Endothelial cell of umbilical vein (primary cell): ENCODE data around the gene INTS14. TPM values are rescaled to one million over a fixed set of nuclear protein-coding genes. Genes with fewer than 3 reads are reported as not detected.
A peak's percentile ranks its signal among the peaks of the same experiment; 100 is the strongest.

Experiments used
- BruUV-seq: library from RNA; stranded (reverse); fragments of 400-500 nt; replicated peaks from 2 replicates; lab custom pipeline; 2021; lab: Mats Ljungman, UMichigan
- CTCF ChIA-PET: fragments of 300-600, 350-600 bp; sonication (Branson Sonifier 250); formaldehyde crosslinking; loops from one replicate; lab custom pipeline; 2021; ENCODE audit warnings: antibody characterized with exemption, inconsistent platforms; lab: Charles Lee
- POLR2A ChIA-PET: fragments of 300-600, 350-600 bp; sonication (Branson Sonifier 250); formaldehyde crosslinking; loops from one replicate; lab custom pipeline; 2021; ENCODE audit warnings: antibody characterized with exemption, inconsistent platforms; lab: Charles Lee
- DNase-seq: peaks from one replicate; pipeline ENCODE4 v3.0.0-alpha.2; 2011; ENCODE audit warnings: low read depth, low spot score
- FAIRE-seq: peaks from 2 replicates; lab custom pipeline; 2011; peaks lifted over from hg19 to GRCh38; lab: Jason Lieb, UNC
- H2AFZ ChIP-seq: 2 replicates; pipeline ENCODE4 v1.6.0; 2012; ENCODE audit warnings: low read depth, low read length, control low read depth, inconsistent platforms
- H3K27ac ChIP-seq: 2 replicates; pipeline ENCODE4 v1.5.1; 2011; ENCODE audit warnings: low read depth, mild to moderate bottlenecking, control low read depth, low read length, moderate library complexity; ENCODE audit not compliant: insufficient read depth
- H3K27me3 ChIP-seq, 2 experiments: 2 replicates each; pipeline versions ENCODE4 v1.6.0 to v1.6.1; 2011; ENCODE audit warnings: low read length in 2 of 2, mixed read lengths in 1 of 2; ENCODE audit not compliant: control insufficient read depth in 2 of 2, insufficient read depth in 2 of 2
- H3K36me3 ChIP-seq, 2 experiments: 2 replicates in 1 of 2; 3 replicates in 1 of 2; pipeline ENCODE4 v1.5.1; 2011; ENCODE audit warnings: low read length in 2 of 2, mild to moderate bottlenecking in 1 of 2, moderate library complexity in 1 of 2; ENCODE audit not compliant: control insufficient read depth in 2 of 2, insufficient read depth in 2 of 2; ENCODE audit errors: extremely low read depth in 1 of 2
- H3K4me1 ChIP-seq: 3 replicates; pipeline ENCODE4 v1.5.1; 2011; ENCODE audit warnings: mild to moderate bottlenecking, low read length; ENCODE audit not compliant: control insufficient read depth, insufficient read depth; ENCODE audit errors: extremely low read depth
- H3K4me2 ChIP-seq: 2 replicates; pipeline ENCODE4 v1.6.1; 2011; ENCODE audit warnings: low read length, control low read depth, mixed read lengths; ENCODE audit not compliant: insufficient read depth
- H3K4me3 ChIP-seq, 3 experiments: fragments of 200-600 bp in 1 of 3; sonication (generic), shearing (Covaris generic) in 1 of 3; replicated peaks in 1 of 3; 2 replicates each; pipeline ENCODE4 v1.5.1; 2011 to 2016; ENCODE audit warnings: control low read depth in 3 of 3, low read length in 3 of 3, mild to moderate bottlenecking in 2 of 3, inconsistent platforms in 1 of 3, low read depth in 1 of 3, moderate library complexity in 1 of 3; ENCODE audit not compliant: insufficient read depth in 1 of 3
- H3K79me2 ChIP-seq: 2 replicates; pipeline ENCODE4 v1.6.0; 2012; ENCODE audit warnings: low read length, inconsistent platforms; ENCODE audit not compliant: control insufficient read depth, insufficient read depth
- H3K9ac ChIP-seq: replicated peaks from 2 replicates; pipeline ENCODE3; 2011; ENCODE audit warnings: low read length, control low read depth; ENCODE audit not compliant: insufficient read depth; ENCODE audit errors: extremely low read depth
- H3K9me1 ChIP-seq: replicated peaks from 3 replicates; pipeline ENCODE4 v1.6.0; 2011; ENCODE audit warnings: mild to moderate bottlenecking, low read length; ENCODE audit not compliant: control insufficient read depth, insufficient read depth; ENCODE audit errors: extremely low read depth
- H3K9me3 ChIP-seq: replicated peaks from 2 replicates; pipeline ENCODE4 v1.5.1; 2012; ENCODE audit warnings: low read length, inconsistent platforms; ENCODE audit not compliant: control insufficient read depth, insufficient read depth
- H4K20me1 ChIP-seq: replicated peaks from 2 replicates; pipeline ENCODE3; 2011; ENCODE audit warnings: mild to moderate bottlenecking, low read length; ENCODE audit not compliant: control insufficient read depth, insufficient read depth; ENCODE audit errors: extremely low read depth
- CTCF ChIP-seq, 2 donors: IDR thresholded peaks; 1 replicate in 1 of 2; 2 replicates in 1 of 2; pipeline ENCODE4 v1.5.1; 2011; ENCODE audit warnings: low read length in 2 of 2, mild to moderate bottlenecking in 2 of 2, moderate library complexity in 2 of 2, control low read depth in 1 of 2, inconsistent platforms in 1 of 2, low read depth in 1 of 2; ENCODE audit not compliant: insufficient read depth in 1 of 2; ENCODE audit errors: extremely low read depth in 1 of 2
- EZH2 ChIP-seq: IDR thresholded peaks from 2 replicates; pipeline ENCODE4 v1.6.1; 2012; ENCODE audit warnings: borderline replicate concordance, low read depth, mild to moderate bottlenecking, moderate library complexity, low read length, inconsistent platforms; ENCODE audit not compliant: severe bottlenecking
- FOS ChIP-seq: IDR thresholded peaks from 2 replicates; pipeline ENCODE4 v1.6.1; 2011; ENCODE audit warnings: mild to moderate bottlenecking, low read length, moderate library complexity, borderline replicate concordance; ENCODE audit not compliant: insufficient read depth
- GATA2 ChIP-seq: IDR thresholded peaks from 2 replicates; pipeline ENCODE4 v1.7.0; 2011; ENCODE audit warnings: low read depth, mild to moderate bottlenecking, moderate library complexity, mixed read lengths, low read length; ENCODE audit not compliant: insufficient read length, insufficient read depth
- JUN ChIP-seq: IDR thresholded peaks from 2 replicates; pipeline ENCODE4 v1.6.1; 2011; ENCODE audit warnings: borderline replicate concordance, low read depth; ENCODE audit not compliant: insufficient read length, insufficient read depth
- MAX ChIP-seq: IDR thresholded peaks from 2 replicates; pipeline ENCODE4 v1.6.1; 2011; ENCODE audit not compliant: insufficient read depth, insufficient read length
- MYC ChIP-seq: IDR thresholded peaks from one replicate; pipeline ENCODE4 v1.6.1; 2011; ENCODE audit warnings: mild to moderate bottlenecking, low read depth, low read length
- POLR2A ChIP-seq: IDR thresholded peaks from 2 replicates; pipeline ENCODE4 v1.6.1; 2012; ENCODE audit warnings: low read depth, mild to moderate bottlenecking, control low read depth, low read length
- POLR2AphosphoS5 ChIP-seq: IDR thresholded peaks from 2 replicates; pipeline ENCODE4 v1.6.1; 2012; ENCODE audit warnings: low read depth, mild to moderate bottlenecking, control low read depth, low read length, moderate library complexity; ENCODE audit not compliant: insufficient read depth
- dilution Hi-C: fragments of 300-500 bp; cut with MboI; formaldehyde crosslinking; loops from one replicate; pipeline ENCODE4 v1.15.0; 2019; ENCODE audit warnings: low sequenced_read_pairs; ENCODE audit not compliant: extremely low pct_ligation_motif_present
- intact Hi-C: fragments of 100-400 bp; cut with micrococcal nuclease; formaldehyde crosslinking; loops from one replicate; pipeline ENCODE4 v1.10.0; 2022
- polyA plus RNA-seq, 4 experiments: library from polyadenylated mRNA; depleted of rRNA in 3 of 4; stranded (reverse) in 3 of 4; unstranded in 1 of 4; fragments of >200 nt; gene quantifications; 2 replicates each; pipeline versions ENCODE4 v1.2.1 to v1.2.3, GENCODE V29; 2011 to 2012; ENCODE audit warnings: missing spikeins in 1 of 4
- total RNA-seq: library from RNA; stranded (reverse); gene quantifications from 2 replicates; pipeline ENCODE4 v1.2.3, GENCODE V29; 2021

The INTS14 gene
- total and polyA plus RNA-seq, 2 donors (not counting 3 experiments of a cell fraction or from before 2014, with no cell fraction given): 41.7 to 52.6 TPM

DNA sequence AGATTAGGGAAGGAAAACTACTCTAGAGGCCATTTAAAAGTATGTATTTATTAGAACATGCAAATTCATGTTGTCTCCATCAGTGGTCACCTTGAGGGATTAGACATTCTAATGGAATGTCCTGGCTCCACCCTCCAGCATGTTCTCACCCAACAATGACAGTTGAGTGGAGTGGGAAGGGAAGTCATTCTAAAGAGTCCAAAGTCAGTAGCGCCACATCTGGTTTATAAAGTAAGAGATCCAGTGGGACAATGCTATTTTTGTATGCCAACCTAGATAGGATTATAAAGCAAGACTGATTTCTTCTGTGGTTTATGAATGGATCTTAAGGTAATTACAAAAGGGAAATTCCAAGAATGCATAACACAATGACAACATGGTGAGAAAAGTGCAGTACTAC, 44.1 kb upstream of the INTS14 start:
- H3K79me2 ChIP-seq: no peaks in the 10 kb centered on the region
- FAIRE-seq (peak; percentile 69), DNase-seq (no peak)
- H3K9me3 ChIP-seq: no peaks in the 10 kb centered on the region
- ChIA-PET CTCF (interaction anchor here (0.6 to 0.7 kb wide), 2 partner anchors 17 to 162 kb away, joined by 3 read pairs; no protein-coding TSS in a partner anchor), POLR2A (no interaction called here)
- dilution Hi-C loops: no loop called here
- peaks cover 28% of the 10 kb centered on the region for H3K4me1 ChIP-seq
- TF ChIP-seq FOS: no peak
- no peak for TF ChIP-seq MAX
- no peak for TF ChIP-seq GATA2
- TF ChIP-seq POLR2A: no peak
- no peak for TF ChIP-seq JUN
- no peak for TF ChIP-seq MYC
- TF ChIP-seq CTCF (IDR thresholded peaks at IDR 0.05; ENCODE audit: extremely low read depth in 1 of 2, insufficient read depth in 1 of 2, low read depth in 1 of 2, low read length in 2 of 2): no peak
- TF ChIP-seq EZH2: no peak
- TF ChIP-seq POLR2AphosphoS5: no peak
- H4K20me1 ChIP-seq: no peaks in the 10 kb centered on the region
- H3K9me1 ChIP-seq: no peaks in the 10 kb centered on the region
- no peaks in the 10 kb centered on the region for H3K27me3 ChIP-seq
- no peak overlapping the region for H2AFZ ChIP-seq
- intact Hi-C loops: no loop called here
- H3K4me2 ChIP-seq: no peak overlapping the region
- H3K27ac ChIP-seq: no peak overlapping the region
- H3K36me3 ChIP-seq: peaks cover 3 to 5% of the 10 kb centered on the region in 2 experiments
- no peak overlapping the region for H3K9ac ChIP-seq
- H3K4me3 ChIP-seq: no peak overlapping the region
- BruUV-seq: TSS peak; percentile 33
